Parathyroid adenoma (tissue), 2 donors: Measurements from ENCODE around the gene C17orf78.

Source experiments
- H2AFZ ChIP-seq: fragments of 300-600 bp; sonication (generic); one replicate; pipeline ENCODE4 v1.7.0; 2017; ENCODE audit warnings: antibody characterized with exemption, mild to moderate bottlenecking
- H3K27ac ChIP-seq: fragments of 300-600 bp; sonication (generic); one replicate; pipeline ENCODE4 v1.7.0; 2017
- H3K27me3 ChIP-seq: fragments of 300-600 bp; sonication (generic); one replicate; pipeline ENCODE4 v1.7.0; 2017; ENCODE audit warnings: low read length; ENCODE audit not compliant: control insufficient read depth, insufficient read depth
- H3K36me3 ChIP-seq: fragments of 300-600 bp; sonication (generic); one replicate; pipeline ENCODE4 v1.7.0; 2017; ENCODE audit warnings: low read length; ENCODE audit not compliant: control insufficient read depth, insufficient read depth
- H3K4me1 ChIP-seq: fragments of 300-600 bp; sonication (generic); one replicate; pipeline ENCODE4 v1.7.0; 2017; ENCODE audit warnings: control low read depth
- H3K4me2 ChIP-seq: fragments of 300-600 bp; sonication (generic); one replicate; pipeline ENCODE4 v1.7.0; 2017; ENCODE audit warnings: low read length
- H3K4me3 ChIP-seq: fragments of 300-600 bp; sonication (generic); one replicate; pipeline ENCODE4 v1.7.0; 2017; ENCODE audit warnings: low read depth, low read length
- H3K79me2 ChIP-seq: fragments of 300-600 bp; sonication (generic); one replicate; pipeline ENCODE4 v1.7.0; 2017; ENCODE audit warnings: control low read depth
- H3K9ac ChIP-seq: fragments of 300-600 bp; sonication (generic); one replicate; pipeline ENCODE4 v1.7.0; 2017; ENCODE audit warnings: mild to moderate bottlenecking
- H3K9me3 ChIP-seq: fragments of 300-600 bp; sonication (generic); one replicate; pipeline ENCODE4 v1.7.0; 2017; ENCODE audit warnings: low read length; ENCODE audit not compliant: control insufficient read depth
- TF ChIP-seq, protein P1 (sequence below): fragments of 300-600 bp; sonication (generic); IDR thresholded peaks from one replicate; pipeline ENCODE4 v1.7.0; 2017; ENCODE audit warnings: antibody characterized with exemption, mild to moderate bottlenecking
- donor health status: primary hyperparathyroidism.

The C17orf78 gene

DNA sequence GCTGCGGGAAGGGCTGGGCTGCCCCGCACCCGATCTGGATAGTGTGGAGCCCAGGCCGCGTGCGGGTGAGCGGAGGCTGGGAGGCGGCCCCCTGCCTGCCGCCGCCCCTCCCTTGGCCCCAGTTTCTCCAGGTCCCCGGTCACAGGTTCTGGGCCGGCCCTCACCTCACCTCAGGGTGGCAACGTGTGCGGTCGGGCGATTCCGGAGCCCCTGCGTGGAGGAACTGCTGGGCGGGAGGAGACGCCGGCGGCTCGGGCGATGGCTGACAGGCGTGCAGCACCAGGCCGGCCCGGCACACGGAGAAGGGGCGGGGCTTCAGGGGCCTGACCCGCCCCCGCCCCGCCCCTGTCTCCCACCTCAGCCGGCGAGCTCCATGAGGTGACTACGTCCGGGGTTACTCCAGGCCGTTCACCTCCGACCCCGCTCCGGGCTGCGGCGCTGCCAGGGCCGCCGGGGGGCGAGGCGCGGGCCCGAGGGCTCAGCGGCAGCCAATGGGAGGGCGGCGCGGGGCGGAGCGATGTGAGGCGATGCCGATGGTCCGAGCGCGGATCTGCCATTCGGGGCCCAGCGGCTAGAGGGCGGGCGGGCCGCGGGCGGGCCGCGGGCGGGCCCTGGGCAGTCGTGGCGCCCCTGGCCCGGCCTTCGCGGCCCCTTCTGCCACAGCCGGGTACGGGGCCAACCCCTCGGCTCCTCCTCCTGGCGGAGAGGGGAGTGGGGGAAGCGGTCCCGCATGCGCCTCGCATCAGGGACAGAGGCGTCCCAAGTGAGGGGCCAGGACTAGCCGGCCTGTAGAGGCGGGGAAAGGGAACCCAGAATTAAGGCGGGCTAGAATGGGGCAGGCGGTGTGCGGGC, 16.7 kb upstream of the C17orf78 start:
- peak overlapping the region; percentile 93 for H3K4me2 ChIP-seq
- no peaks in the 10 kb centered on the region for H3K9me3 ChIP-seq
- H3K27ac ChIP-seq, result peak overlapping the region; percentile 87
- H3K4me1 ChIP-seq, result peaks cover 5% of the 10 kb centered on the region
- H3K4me3 ChIP-seq, result peak overlapping the region; percentile 69
- H3K9ac ChIP-seq, result peak overlapping the region; percentile 58
- peaks cover 2% of the 10 kb centered on the region for H3K79me2 ChIP-seq
- H3K36me3 ChIP-seq, result no peaks in the 10 kb centered on the region
- TF ChIP-seq, protein P1, sequence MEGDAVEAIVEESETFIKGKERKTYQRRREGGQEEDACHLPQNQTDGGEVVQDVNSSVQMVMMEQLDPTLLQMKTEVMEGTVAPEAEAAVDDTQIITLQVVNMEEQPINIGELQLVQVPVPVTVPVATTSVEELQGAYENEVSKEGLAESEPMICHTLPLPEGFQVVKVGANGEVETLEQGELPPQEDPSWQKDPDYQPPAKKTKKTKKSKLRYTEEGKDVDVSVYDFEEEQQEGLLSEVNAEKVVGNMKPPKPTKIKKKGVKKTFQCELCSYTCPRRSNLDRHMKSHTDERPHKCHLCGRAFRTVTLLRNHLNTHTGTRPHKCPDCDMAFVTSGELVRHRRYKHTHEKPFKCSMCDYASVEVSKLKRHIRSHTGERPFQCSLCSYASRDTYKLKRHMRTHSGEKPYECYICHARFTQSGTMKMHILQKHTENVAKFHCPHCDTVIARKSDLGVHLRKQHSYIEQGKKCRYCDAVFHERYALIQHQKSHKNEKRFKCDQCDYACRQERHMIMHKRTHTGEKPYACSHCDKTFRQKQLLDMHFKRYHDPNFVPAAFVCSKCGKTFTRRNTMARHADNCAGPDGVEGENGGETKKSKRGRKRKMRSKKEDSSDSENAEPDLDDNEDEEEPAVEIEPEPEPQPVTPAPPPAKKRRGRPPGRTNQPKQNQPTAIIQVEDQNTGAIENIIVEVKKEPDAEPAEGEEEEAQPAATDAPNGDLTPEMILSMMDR, result peak; percentile 20
- H3K27me3 ChIP-seq, result no peaks in the 10 kb centered on the region
- H2AFZ ChIP-seq, result peak overlapping the region; percentile 96

DNA sequence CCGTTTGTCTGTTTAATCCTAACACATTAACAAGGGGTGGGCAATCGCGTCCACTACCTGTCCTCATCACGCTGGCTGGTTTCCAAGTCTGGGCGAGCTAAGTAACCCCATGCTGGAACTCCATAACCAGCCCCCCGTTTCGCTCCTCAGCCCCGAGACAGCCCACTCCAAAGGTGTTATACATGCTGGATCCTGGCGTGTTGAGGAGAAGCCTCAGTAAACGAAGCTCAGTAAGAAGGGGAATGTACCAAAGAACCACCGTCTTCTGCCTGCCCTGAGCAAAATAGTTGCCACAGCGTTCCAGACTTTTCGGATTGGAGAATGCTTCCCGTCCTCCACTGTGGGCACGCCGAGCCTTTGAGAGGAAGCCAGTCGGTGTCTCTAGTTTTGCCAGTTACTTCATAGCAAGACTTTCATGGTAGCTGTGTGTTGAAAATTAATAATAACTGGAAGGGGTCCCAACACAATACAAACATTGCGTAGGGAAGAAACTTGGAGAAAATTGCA, 16.1 kb upstream of the C17orf78 start:
- H3K27ac ChIP-seq, result peak overlapping the region; percentile 87
- no peaks in the 10 kb centered on the region for H3K27me3 ChIP-seq
- H2AFZ ChIP-seq, result peak overlapping the region; percentile 96
- peak overlapping the region; percentile 69 for H3K4me3 ChIP-seq
- H3K9me3 ChIP-seq, result no peaks in the 10 kb centered on the region
- H3K4me1 ChIP-seq, result peaks cover 5% of the 10 kb centered on the region
- H3K79me2 ChIP-seq, result peaks cover 2% of the 10 kb centered on the region
- peak overlapping the region; percentile 93 for H3K4me2 ChIP-seq
- no peak overlapping the region for H3K9ac ChIP-seq
- no peaks in the 10 kb centered on the region for H3K36me3 ChIP-seq
- TF ChIP-seq, protein P1, result no peak

DNA sequence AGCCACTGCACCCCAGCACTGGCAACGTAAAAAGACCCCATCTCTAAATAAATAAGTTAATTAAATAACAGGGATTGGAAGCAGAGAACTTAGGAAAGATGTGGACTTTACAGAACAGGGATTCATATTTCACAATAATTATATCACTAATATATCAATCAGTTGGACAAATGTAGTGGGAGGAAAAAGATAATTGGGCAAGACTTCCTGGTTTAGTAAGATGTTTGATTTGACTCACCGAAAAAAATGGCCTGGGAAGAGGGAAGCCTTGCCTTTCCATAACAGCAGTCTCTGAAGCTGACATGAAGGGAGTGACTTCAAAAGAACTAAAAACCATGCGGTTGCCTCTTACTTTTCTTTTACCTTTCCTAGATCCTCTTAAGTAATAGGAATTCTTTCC, 15.2 kb upstream of the C17orf78 start:
- TF ChIP-seq, protein P1, result no peak
- Histone ChIP-seq H3K4me3 (no peak overlapping the region), H2AFZ (no peak overlapping the region), H3K27ac (no peak overlapping the region), H3K9me3 (no peaks in the 10 kb centered on the region), H3K36me3 (no peaks in the 10 kb centered on the region), H3K4me1 (peaks cover 5% of the 10 kb centered on the region), H3K79me2 (peaks cover 2% of the 10 kb centered on the region), H3K27me3 (no peaks in the 10 kb centered on the region), H3K9ac (no peak overlapping the region), H3K4me2 (no peak overlapping the region)

DNA sequence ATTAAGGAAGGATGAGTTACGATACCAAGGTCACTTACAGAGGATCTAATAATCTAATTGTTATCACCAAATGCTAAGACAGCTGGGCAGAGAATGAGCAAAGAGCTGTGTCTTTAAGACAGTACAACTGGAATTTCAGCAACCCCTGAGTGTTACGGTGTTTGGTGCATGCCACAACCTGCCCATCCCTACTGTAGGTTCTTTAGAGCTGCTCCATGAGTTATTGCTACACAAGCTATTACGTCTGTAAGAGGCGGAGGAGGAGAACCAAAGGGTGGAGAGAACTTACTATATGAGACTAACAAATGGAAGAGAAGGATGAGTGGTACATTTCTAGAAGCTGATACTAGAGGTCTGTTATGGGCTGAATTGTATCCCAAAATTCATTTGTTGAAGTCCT, 14.2 kb upstream of the C17orf78 start:
- no peaks in the 10 kb centered on the region for H3K9me3 ChIP-seq
- TF ChIP-seq, protein P1, result no peak
- no peak overlapping the region for H2AFZ ChIP-seq
- no peak overlapping the region for H3K9ac ChIP-seq
- no peak overlapping the region for H3K4me3 ChIP-seq
- no peak overlapping the region for H3K4me2 ChIP-seq
- no peaks in the 10 kb centered on the region for H3K36me3 ChIP-seq
- H3K4me1 ChIP-seq, result peaks cover 5% of the 10 kb centered on the region
- no peak overlapping the region for H3K27ac ChIP-seq
- peaks cover 2% of the 10 kb centered on the region for H3K79me2 ChIP-seq
- no peaks in the 10 kb centered on the region for H3K27me3 ChIP-seq
